ENCODE data around the gene LCE1D. TPM values are rescaled to one million over a fixed set of nuclear protein-coding genes. Genes with fewer than 3 reads are reported as not detected.

LCE1D gene
- total RNA-seq, 1 experiment from 2014 or later, result not detected

DNA sequence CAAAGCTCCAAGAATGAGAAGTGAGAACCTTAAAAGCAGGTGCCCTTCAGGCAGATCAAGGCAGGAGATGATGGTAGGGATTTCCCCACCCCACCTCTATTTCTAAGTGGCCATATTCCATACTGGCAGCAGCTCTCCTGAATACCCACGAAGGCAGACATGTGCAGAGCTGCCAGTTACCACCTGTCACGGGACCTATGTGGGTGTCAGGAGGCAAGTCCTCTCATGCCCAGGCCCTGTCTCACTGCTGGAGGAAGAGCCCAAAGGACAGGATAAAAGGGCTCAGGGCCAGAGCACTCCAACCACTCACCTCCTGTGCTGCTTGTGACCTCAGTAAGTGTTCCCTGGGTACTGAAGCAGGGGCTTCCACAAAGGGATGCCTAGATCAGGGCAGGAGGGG lies 14.5 kb downstream of the LCE1D start:
- H3K4me2 ChIP-seq (ENCODE audit: low read length), result no peak overlapping the region
- no peaks in the 10 kb centered on the region for H3K9me3 ChIP-seq (ENCODE audit: control insufficient read depth in 1 of 2, insufficient read depth in 1 of 2, low read depth in 1 of 2, low read length in 2 of 2)
- no TSS peak for BruUV-seq (replicated peaks)
- H2AFZ ChIP-seq (ENCODE audit: low read depth, low read length, poor library complexity, severe bottlenecking), result no peak overlapping the region
- H3K27me3 ChIP-seq (ENCODE audit: insufficient read depth, low read length), result peaks cover 29% of the 10 kb centered on the region
- H3K36me3 ChIP-seq (ENCODE audit: control insufficient read depth in 1 of 2, insufficient read depth in 2 of 2, low read length in 2 of 2), result no peaks in the 10 kb centered on the region
- no peak overlapping the region for H3K4me3 ChIP-seq (replicated peaks in 1 of 2; ENCODE audit: low read depth in 1 of 2, low read length in 2 of 2)
- RAD21 ChIA-PET (ENCODE audit: low non-redundant PET in 1 of 2, low total read pairs in 2 of 2, uncharacterized antibody in 2 of 2, unreplicated experiment in 2 of 2), result no interaction called here
- H3K79me2 ChIP-seq (ENCODE audit: insufficient read depth, low read length), result no peaks in the 10 kb centered on the region
- no peak overlapping the region for H3K27ac ChIP-seq (ENCODE audit: low read depth, low read length)
- no peak overlapping the region for H3K9ac ChIP-seq (ENCODE audit: low read length)
- no peaks in the 10 kb centered on the region for H4K20me1 ChIP-seq (ENCODE audit: insufficient read depth)
- no peaks in the 10 kb centered on the region for H3K9me2 ChIP-seq (ENCODE audit: insufficient read depth)
- TF ChIP-seq CEBPB (IDR thresholded peaks at IDR 0.05; ENCODE audit: low read depth), result no peak
- TF ChIP-seq CBX3 (IDR thresholded peaks at IDR 0.05; ENCODE audit: low read depth), result no peak
- TF ChIP-seq TCF7L2 (IDR thresholded peaks at IDR 0.05; ENCODE audit: borderline replicate concordance, extremely low read depth, insufficient read depth, insufficient read length), result no peak
- TF ChIP-seq, protein P1, sequence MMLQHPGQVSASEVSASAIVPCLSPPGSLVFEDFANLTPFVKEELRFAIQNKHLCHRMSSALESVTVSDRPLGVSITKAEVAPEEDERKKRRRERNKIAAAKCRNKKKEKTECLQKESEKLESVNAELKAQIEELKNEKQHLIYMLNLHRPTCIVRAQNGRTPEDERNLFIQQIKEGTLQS (IDR thresholded peaks at IDR 0.05), result no peak
- no peak for TF ChIP-seq ZBTB33 (IDR thresholded peaks at IDR 0.05; ENCODE audit: extremely low read depth, insufficient replicate concordance, low read length)
- TF ChIP-seq SP1 (IDR thresholded peaks at IDR 0.05; ENCODE audit: low read depth), result no peak
- POLR2A ChIA-PET, result no interaction called here
- H3K4me1 ChIP-seq (ENCODE audit: control insufficient read depth in 1 of 2, insufficient read depth in 2 of 2, low read length in 2 of 2), result no peaks in the 10 kb centered on the region
- CTCF ChIA-PET, result no interaction called here
- DNase-seq (ENCODE audit: low read depth, low spot score), result no peak
- intact Hi-C loops (cut with micrococcal nuclease), result no loop called here
- ATAC-seq, result no peak

GRCh38 chr1:152811671-152812070 lies 15.2 kb downstream of the LCE1D start, which contains the start of gene LCE1B:
Gene LCE1B, plus strand, starts transcription at chr1:152811971. Its CDS starts 476 bp downstream, at chr1:152812447.
- Histone ChIP-seq H3K27me3 (ENCODE audit: insufficient read depth, low read length) (peaks cover 29% of the 10 kb centered on the region), H3K36me3 (ENCODE audit: control insufficient read depth in 1 of 2, insufficient read depth in 2 of 2, low read length in 2 of 2) (no peaks in the 10 kb centered on the region), H3K4me3 (replicated peaks in 1 of 2; ENCODE audit: low read depth in 1 of 2, low read length in 2 of 2) (no peak within 1 kb of the TSS), H2AFZ (ENCODE audit: low read depth, low read length, poor library complexity, severe bottlenecking) (no peak within 1 kb of the TSS), H3K9ac (ENCODE audit: low read length) (no peak within 1 kb of the TSS), H3K4me2 (ENCODE audit: low read length) (no peak within 1 kb of the TSS), H3K4me1 (ENCODE audit: control insufficient read depth in 1 of 2, insufficient read depth in 2 of 2, low read length in 2 of 2) (no peaks in the 10 kb centered on the region), H3K27ac (ENCODE audit: low read depth, low read length) (no peak within 1 kb of the TSS), H4K20me1 (ENCODE audit: insufficient read depth) (no peaks in the 10 kb centered on the region), H3K79me2 (ENCODE audit: insufficient read depth, low read length) (no peaks in the 10 kb centered on the region), H3K9me2 (ENCODE audit: insufficient read depth) (no peaks in the 10 kb centered on the region), H3K9me3 (ENCODE audit: control insufficient read depth in 1 of 2, insufficient read depth in 1 of 2, low read depth in 1 of 2, low read length in 2 of 2) (no peaks in the 10 kb centered on the region)
- no peak for ATAC-seq
- ChIA-PET CTCF (no interaction called here), RAD21 (ENCODE audit: low non-redundant PET in 1 of 2, low total read pairs in 2 of 2, uncharacterized antibody in 2 of 2, unreplicated experiment in 2 of 2) (no interaction called here), POLR2A (no interaction called here)
- intact Hi-C loops (cut with micrococcal nuclease), result no loop called here
- no TSS peak for BruUV-seq (replicated peaks)
- no peak for DNase-seq (ENCODE audit: low read depth, low spot score)
- TF ChIP-seq FOSL1 (IDR thresholded peaks at IDR 0.05; ENCODE audit: low read depth), result no peak
- TF ChIP-seq ZNF274 (IDR thresholded peaks at IDR 0.05; ENCODE audit: low read depth, low read length), result no peak
- TF ChIP-seq EGR1 (IDR thresholded peaks at IDR 0.05; ENCODE audit: low read depth), result no peak
- no peak for TF ChIP-seq CBX3 (IDR thresholded peaks at IDR 0.05; ENCODE audit: low read depth)
- TF ChIP-seq CEBPB (IDR thresholded peaks at IDR 0.05; ENCODE audit: low read depth), result no peak
- TF ChIP-seq SIN3A (IDR thresholded peaks at IDR 0.05; ENCODE audit: low read depth), result no peak
- TF ChIP-seq, protein P1 (IDR thresholded peaks at IDR 0.05), result no peak
- no peak for TF ChIP-seq TCF7L2 (IDR thresholded peaks at IDR 0.05; ENCODE audit: borderline replicate concordance, extremely low read depth, insufficient read depth, insufficient read length)
- TF ChIP-seq CTCF (IDR thresholded peaks at IDR 0.05 in 2 of 3, conservative IDR thresholded peaks at IDR 0.05 in 1 of 3; ENCODE audit: borderline replicate concordance in 1 of 3, insufficient read depth in 1 of 3, low read depth in 2 of 3, low read length in 2 of 3), result no peak
- no peak for TF ChIP-seq SRF (IDR thresholded peaks at IDR 0.05; ENCODE audit: low read depth)
- TF ChIP-seq EZH2phosphoT487 (IDR thresholded peaks at IDR 0.05; ENCODE audit: borderline replicate concordance), result no peak
- no peak for TF ChIP-seq POLR2AphosphoS5 (IDR thresholded peaks at IDR 0.05; ENCODE audit: low read depth, low read length)
- TF ChIP-seq YY1 (IDR thresholded peaks at IDR 0.05; ENCODE audit: extremely low read depth, insufficient replicate concordance, low read depth, low read length), result no peak

Data from HCT116 (cell line).